Colon (tissue), 2 donors: ENCODE data around the gene UGT3A2.

Experiments
- FAIRE-seq: peaks from 2 replicates; lab custom pipeline; 2012; peaks lifted over from hg19 to GRCh38; lab: Jason Lieb, UNC
- donor health status: control.
- donor health status: control.

Gene UGT3A2

GRCh38 chr5:36066540-36067210, at the start of gene UGT3A2:
Gene UGT3A2, minus strand, starts transcription at chr5:36066882. Its CDS starts 93 bp downstream, at chr5:36066789.
- no peak for FAIRE-seq

GRCh38 chr5:36111238-36111637, 44.6 kb upstream of the UGT3A2 start:
- no peak for FAIRE-seq

GRCh38 chr5:36108758-36109460, 42.2 kb upstream of the UGT3A2 start:
- no peak for FAIRE-seq

- no peak for FAIRE-seq
Observed at GRCh38 chr5:36105819-36106218, 39.1 kb upstream of the UGT3A2 start.

GRCh38 chr5:36099748-36100147, 33.1 kb upstream of the UGT3A2 start:
- no peak for FAIRE-seq

- FAIRE-seq = no peak
Observed at GRCh38 chr5:36096486-36096885, 29.8 kb upstream of the UGT3A2 start.

GRCh38 chr5:36089989-36090388, 23.3 kb upstream of the UGT3A2 start:
- FAIRE-seq = no peak

- FAIRE-seq = no peak
Observed at GRCh38 chr5:36079200-36079781, 12.6 kb upstream of the UGT3A2 start.

GRCh38 chr5:36078430-36078829, 11.7 kb upstream of the UGT3A2 start:
- no peak for FAIRE-seq

- FAIRE-seq = no peak
Observed at GRCh38 chr5:36073595-36074216, 7.0 kb upstream of the UGT3A2 start.

GRCh38 chr5:36070687-36071571, 4.2 kb upstream of the UGT3A2 start:
- no peak for FAIRE-seq

- FAIRE-seq = no peak
Observed at GRCh38 chr5:36068751-36069281, 2.1 kb upstream of the UGT3A2 start.

- FAIRE-seq = no peak
Observed at GRCh38 chr5:36066001-36066539, 612 bp downstream of the UGT3A2 start.

- FAIRE-seq = no peak
Observed at GRCh38 chr5:36060420-36060887, 6.2 kb downstream of the UGT3A2 start.

GRCh38 chr5:36059571-36060419, 6.9 kb downstream of the UGT3A2 start:
- no peak for FAIRE-seq

- no peak for FAIRE-seq
Observed at GRCh38 chr5:36058776-36059175, 7.9 kb downstream of the UGT3A2 start.

GRCh38 chr5:36057386-36057785, 9.3 kb downstream of the UGT3A2 start:
- no peak for FAIRE-seq

GRCh38 chr5:36056422-36056821, 10.3 kb downstream of the UGT3A2 start:
- FAIRE-seq = no peak

- FAIRE-seq = no peak
Observed at GRCh38 chr5:36055984-36056383, 10.7 kb downstream of the UGT3A2 start.

GRCh38 chr5:36054647-36055046, 12.0 kb downstream of the UGT3A2 start:
- FAIRE-seq = no peak
